HCT116 (cell line): Measurements from ENCODE around the gene DAO. TPM values are rescaled to one million over a fixed set of nuclear protein-coding genes. Genes with fewer than 3 reads are reported as not detected.
"Not testable (repeated sequence)": the region's sequence is repeated elsewhere in the genome, so short reads cannot be mapped to it uniquely, and the experiment has no call there.

Experiments used
- ATAC-seq: fragments of 200-7000 bp; cut with Tn5 transposase; 2 replicates; pipeline ENCODE4 v1.9.1; 2020; ENCODE audit warnings: mild to moderate bottlenecking, moderate library complexity
- BruUV-seq: library from RNA; stranded (reverse); fragments of 400-500 nt; replicated peaks from 2 replicates; lab custom pipeline; 2021; lab: Mats Ljungman, UMichigan
- CTCF ChIA-PET: fragments of 300-600 bp; sonication (Branson Sonifier 250); formaldehyde crosslinking; loops from one replicate; lab custom pipeline; 2021; ENCODE audit warnings: antibody characterized with exemption; lab: Charles Lee
- POLR2A ChIA-PET: fragments of 300-600, 350-600 bp; sonication (Branson Sonifier 250); formaldehyde crosslinking; loops from one replicate; lab custom pipeline; 2021; ENCODE audit warnings: antibody characterized with exemption; lab: Charles Lee
- RAD21 ChIA-PET, 2 experiments: fragments of 300-600 bp; sonication (Branson Sonifier 250); formaldehyde crosslinking; loops; one replicate each; lab custom pipeline; 2023; ENCODE audit warnings: low total read pairs in 2 of 2; ENCODE audit not compliant: uncharacterized antibody in 2 of 2, unreplicated experiment in 2 of 2, low non-redundant PET in 1 of 2; lab: Charles Lee
- DNase-seq: peaks from one replicate; pipeline ENCODE4 v3.0.0-alpha.2; 2010; ENCODE audit warnings: low read depth, low spot score
- H2AFZ ChIP-seq: fragments of 200-600 bp; shearing (Covaris generic), sonication (generic); 2 replicates; pipeline ENCODE4 v1.6.1; 2017; ENCODE audit warnings: low read depth, mixed run types, mixed read lengths, antibody characterized with exemption, low read length; ENCODE audit not compliant: poor library complexity, severe bottlenecking
- H3K27ac ChIP-seq: 2 replicates; pipeline ENCODE4 v1.5.1; 2012; ENCODE audit warnings: low read depth, low read length
- H3K27me3 ChIP-seq: fragments of 200-600 bp; sonication (generic); 2 replicates; pipeline ENCODE4 v1.6.1; 2016; ENCODE audit warnings: mixed run types, low read length, mixed read lengths; ENCODE audit not compliant: insufficient read depth
- H3K36me3 ChIP-seq, 2 experiments: fragments of 200-500 bp in 1 of 2; fragments of 200-600 bp in 1 of 2; sonication (Bioruptor generic) in 1 of 2; sonication (generic) in 1 of 2; 2 replicates each; pipeline versions ENCODE4 v1.5.1 to v1.6.1; 2014 to 2016; ENCODE audit warnings: low read length in 2 of 2, inconsistent platforms in 1 of 2, mixed read lengths in 1 of 2, mixed run types in 1 of 2; ENCODE audit not compliant: insufficient read depth in 2 of 2, control insufficient read depth in 1 of 2
- H3K4me1 ChIP-seq, 2 experiments: fragments of 200-600 bp in 1 of 2; sonication (generic) in 1 of 2; 2 replicates each; pipeline versions ENCODE4 v1.5.1 to v1.6.1; 2012 to 2017; ENCODE audit warnings: low read length in 2 of 2, inconsistent platforms in 1 of 2, mild to moderate bottlenecking in 1 of 2, mixed read lengths in 1 of 2, mixed run types in 1 of 2, moderate library complexity in 1 of 2; ENCODE audit not compliant: insufficient read depth in 2 of 2, control insufficient read depth in 1 of 2
- H3K4me2 ChIP-seq: fragments of 200-600 bp; sonication (generic); 2 replicates; pipeline ENCODE4 v1.6.1; 2017; ENCODE audit warnings: mixed run types, low read length, mixed read lengths
- H3K4me3 ChIP-seq, 2 experiments: fragments of 200-600 bp in 1 of 2; sonication (generic) in 1 of 2; replicated peaks in 1 of 2; 2 replicates each; pipeline ENCODE4 v1.5.1; 2011 to 2016; ENCODE audit warnings: low read length in 2 of 2, control low read depth in 1 of 2, low read depth in 1 of 2, mild to moderate bottlenecking in 1 of 2, mixed read lengths in 1 of 2, mixed run types in 1 of 2
- H3K79me2 ChIP-seq: fragments of 200-600 bp; sonication (generic); 2 replicates; pipeline ENCODE4 v1.6.1; 2017; ENCODE audit warnings: mild to moderate bottlenecking, mixed run types, low read length, moderate library complexity, mixed read lengths; ENCODE audit not compliant: insufficient read depth
- H3K9ac ChIP-seq: fragments of 200-600 bp; sonication (generic); 2 replicates; pipeline ENCODE4 v1.6.1; 2016; ENCODE audit warnings: low read length, mixed read lengths
- H3K9me2 ChIP-seq: fragments of 200-600 bp; sonication (generic), shearing (Covaris generic); 2 replicates; pipeline ENCODE4 v1.6.1; 2017; ENCODE audit warnings: mixed run types, mild to moderate bottlenecking, moderate library complexity; ENCODE audit not compliant: insufficient read depth
- H3K9me3 ChIP-seq, 2 experiments: fragments of 200-500 bp in 1 of 2; fragments of 200-600 bp in 1 of 2; sonication (Bioruptor generic) in 1 of 2; sonication (generic) in 1 of 2; 2 replicates each; pipeline ENCODE4 v1.6.1; 2014 to 2017; ENCODE audit warnings: low read length in 2 of 2, mixed read lengths in 2 of 2, inconsistent platforms in 1 of 2, low read depth in 1 of 2, mild to moderate bottlenecking in 1 of 2, mixed run types in 1 of 2, moderate library complexity in 1 of 2; ENCODE audit not compliant: control insufficient read depth in 1 of 2, insufficient read depth in 1 of 2
- H4K20me1 ChIP-seq: fragments of 200-600 bp; sonication (generic), shearing (Covaris generic); 2 replicates; pipeline ENCODE4 v1.6.1; 2017; ENCODE audit warnings: mixed run types, mild to moderate bottlenecking, moderate library complexity; ENCODE audit not compliant: insufficient read depth
- EZH2 ChIP-seq: fragments of 200-600 bp; sonication (generic); IDR thresholded peaks from 2 replicates; pipeline ENCODE4 v1.6.1; 2017; ENCODE audit warnings: antibody characterized with exemption, mixed run types
- FOSL1 ChIP-seq: IDR thresholded peaks from 2 replicates; pipeline ENCODE4 v1.6.1; 2012; ENCODE audit warnings: low read depth
- RAD21 ChIP-seq: IDR thresholded peaks from 2 replicates; pipeline ENCODE4 v1.6.1; 2012; ENCODE audit warnings: low read depth, mild to moderate bottlenecking
- SIN3A ChIP-seq: IDR thresholded peaks from 2 replicates; pipeline ENCODE4 v1.6.1; 2012; ENCODE audit warnings: low read depth
- SRF ChIP-seq: IDR thresholded peaks from 2 replicates; pipeline ENCODE4 v1.6.1; 2012; ENCODE audit warnings: low read depth
- YY1 ChIP-seq: IDR thresholded peaks from 2 replicates; pipeline ENCODE4 v1.6.1; 2011; ENCODE audit warnings: low read length, low read depth, moderate library complexity, mild to moderate bottlenecking; ENCODE audit not compliant: insufficient replicate concordance; ENCODE audit errors: extremely low read depth
- ZBTB33 ChIP-seq: IDR thresholded peaks from 2 replicates; pipeline ENCODE4 v1.6.1; 2011; ENCODE audit warnings: mild to moderate bottlenecking, low read length, moderate library complexity; ENCODE audit not compliant: insufficient replicate concordance; ENCODE audit errors: extremely low read depth
- intact Hi-C: fragments of 100-400 bp; cut with micrococcal nuclease; formaldehyde crosslinking; loops from 2 replicates; pipeline ENCODE4 v1.10.0; 2022
- total RNA-seq: library from RNA; stranded (reverse); gene quantifications from one replicate; pipeline ENCODE4 v1.2.1, GENCODE V29; 2021; ENCODE audit not compliant: unreplicated experiment

Gene DAO
- total RNA-seq, 1 experiment from 2014 or later = not detected

DNA sequence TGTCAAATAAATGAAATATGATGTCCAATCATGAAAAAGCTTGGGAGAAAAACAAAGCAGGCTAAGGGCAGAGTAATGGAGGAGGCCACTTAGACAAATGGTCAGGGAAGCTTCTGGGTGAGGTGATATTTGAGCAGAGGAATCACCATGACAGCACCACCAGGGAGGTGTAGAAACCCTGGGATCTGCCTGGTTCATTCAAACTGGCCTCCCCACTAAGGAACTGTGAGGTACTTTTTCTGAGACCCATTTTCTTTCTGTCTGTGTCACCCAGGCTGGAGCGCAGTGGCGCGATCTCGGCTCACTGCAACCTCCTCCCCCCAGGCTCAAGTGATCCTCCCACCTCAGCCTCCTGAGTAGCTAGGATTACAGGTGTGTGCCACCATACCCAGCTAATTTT is 14.7 kb upstream of the DAO start:
- Histone ChIP-seq H3K4me1 (peaks cover 0 to 11% of the 10 kb centered on the region in 2 experiments; a peak in 3 of 4 replicates), H3K27ac (no peak overlapping the region), H3K36me3 (no peaks in the 10 kb centered on the region), H3K27me3 (no peaks in the 10 kb centered on the region), H3K9me2 (no peaks in the 10 kb centered on the region), H3K4me3 (no peak overlapping the region), H3K79me2 (no peaks in the 10 kb centered on the region), H2AFZ (no peak overlapping the region), H4K20me1 (no peaks in the 10 kb centered on the region), H3K9ac (no peak overlapping the region), H3K9me3 (no peaks in the 10 kb centered on the region), H3K4me2 (no peak overlapping the region)
- TF ChIP-seq RAD21 (no peak), SRF (no peak), EZH2 (no peak), FOSL1 (no peak), SIN3A (no peak), ZBTB33 (no peak), YY1 (no peak)
- BruUV-seq = no TSS peak
- ChIA-PET RAD21 (no interaction called here), CTCF (no interaction called here), POLR2A (no interaction called here)
- intact Hi-C loops = no loop called here
- no peak for DNase-seq
- ATAC-seq = no peak

DNA sequence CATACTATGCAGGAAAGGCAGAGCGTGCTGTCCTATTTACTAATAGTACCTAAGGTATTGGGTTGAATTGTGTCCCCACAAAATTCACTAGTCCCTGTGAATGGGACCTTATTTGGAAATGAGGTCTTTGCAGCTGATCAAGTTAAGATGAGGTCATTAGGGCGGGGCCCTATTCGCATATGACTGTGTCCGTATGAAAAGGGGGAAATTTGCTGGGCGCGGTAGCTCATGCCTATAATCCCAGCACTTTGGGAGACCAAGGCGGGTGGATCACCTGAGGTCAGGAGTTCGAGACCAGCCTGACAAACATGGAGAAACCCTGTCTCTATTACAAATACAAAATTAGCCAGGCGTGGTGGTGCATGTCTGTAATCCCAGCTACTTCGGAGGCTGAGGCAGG is 13.8 kb upstream of the DAO start:
- peaks cover 0 to 11% of the 10 kb centered on the region in 2 experiments; a peak in 2 of 4 replicates for H3K4me1 ChIP-seq
- H2AFZ ChIP-seq, H3K9me2 ChIP-seq, H4K20me1 ChIP-seq, H3K9ac ChIP-seq, H3K9me3 ChIP-seq, BruUV-seq, H3K36me3 ChIP-seq, H3K79me2 ChIP-seq, POLR2A ChIA-PET, CTCF ChIA-PET, H3K4me2 ChIP-seq, H3K27me3 ChIP-seq, H3K27ac ChIP-seq, intact Hi-C loops, RAD21 ChIA-PET, DNase-seq, H3K4me3 ChIP-seq: not testable (repeated sequence)
- ATAC-seq = peak; percentile 33; the same call in 1 of the 2 replicates
